ENCODE data around the gene P2RX6. TPM values are rescaled to one million over a fixed set of nuclear protein-coding genes. Genes with fewer than 3 reads are reported as not detected.
"Not testable (repeated sequence)": the region's sequence is repeated elsewhere in the genome, so short reads cannot be mapped to it uniquely, and the experiment has no call there.

The P2RX6 gene
- total RNA-seq, 2 experiments from 2014 or later, result not detected

GRCh38 chr22:20998411-20999336 lies 16.3 kb upstream of the P2RX6 start:
- CTCF ChIA-PET, result interaction anchor here (1.0 to 1.9 kb wide), 3 partner anchors 16 to 113 kb away, joined by 3 to 6 read pairs (median 4); partner anchors contain the start of gene LZTR1
- Mint-ChIP-seq H3K9me3 (no peaks in the 10 kb centered on the region), H3K4me3 (no peak overlapping the region), H3K27me3 (no peaks in the 10 kb centered on the region), H3K36me3 (peaks cover 13% of the 10 kb centered on the region), H3K27ac (no peak overlapping the region), H3K4me1 (ENCODE audit: low read depth) (peaks cover 17% of the 10 kb centered on the region)
- intact Hi-C loops (cut with micrococcal nuclease), result no loop called here
- no peak for DNase-seq
- POLR2A ChIA-PET, result interaction anchor here (1.3 to 1.6 kb wide), 3 partner anchors 8 to 17 kb away, joined by 5 to 6 read pairs (median 5); partner anchors contain the start of gene LZTR1

- intact Hi-C loops (cut with micrococcal nuclease), result loop anchor here (5.0 kb wide), 1 partner anchor 583 kb away; no protein-coding TSS in a partner anchor
- H3K36me3 Mint-ChIP-seq, result peaks cover 13% of the 10 kb centered on the region
- ChIA-PET POLR2A (interaction anchor here (1.5 to 1.6 kb wide), 2 partner anchors 9 to 17 kb away, joined by 5 to 6 read pairs; partner anchors contain the start of gene LZTR1), CTCF (interaction anchor here (1.0 to 1.9 kb wide), 3 partner anchors 17 to 114 kb away, joined by 3 to 6 read pairs (median 4); partner anchors contain the start of gene LZTR1)
- H3K9me3 Mint-ChIP-seq, result no peaks in the 10 kb centered on the region
- no peaks in the 10 kb centered on the region for H3K27me3 Mint-ChIP-seq
- H3K27ac Mint-ChIP-seq, result peak overlapping the region; percentile 97
- DNase-seq, result no peak
- H3K4me1 Mint-ChIP-seq (ENCODE audit: low read depth), result peaks cover 21% of the 10 kb centered on the region
- H3K4me3 Mint-ChIP-seq, result peak overlapping the region; percentile 94
These were observed 15.4 kb upstream of the P2RX6 start for GRCh38 chr22:20999350-21000206.

GRCh38 chr22:21000207-21000986 lies 14.6 kb upstream of the P2RX6 start:
- Mint-ChIP-seq H3K36me3 (peaks cover 10% of the 10 kb centered on the region), H3K4me1 (ENCODE audit: low read depth) (peaks cover 21% of the 10 kb centered on the region), H3K27ac (peak overlapping the region; percentile 97), H3K4me3 (peak overlapping the region; percentile 94), H3K27me3 (no peaks in the 10 kb centered on the region), H3K9me3 (no peaks in the 10 kb centered on the region)
- no peak for DNase-seq
- intact Hi-C loops (cut with micrococcal nuclease), result loop anchor here (5.0 kb wide), 1 partner anchor 582 kb away; no protein-coding TSS in a partner anchor
- CTCF ChIA-PET, result interaction anchor here (0.7 to 1.9 kb wide), 4 partner anchors 18 to 115 kb away, joined by 3 to 6 read pairs (median 4); partner anchors contain the start of gene LZTR1
- POLR2A ChIA-PET, result interaction anchor here (0.6 to 1.6 kb wide), 6 partner anchors 9 to 20 kb away, joined by 3 to 7 read pairs (median 4); partner anchors contain the start of gene LZTR1

DNA sequence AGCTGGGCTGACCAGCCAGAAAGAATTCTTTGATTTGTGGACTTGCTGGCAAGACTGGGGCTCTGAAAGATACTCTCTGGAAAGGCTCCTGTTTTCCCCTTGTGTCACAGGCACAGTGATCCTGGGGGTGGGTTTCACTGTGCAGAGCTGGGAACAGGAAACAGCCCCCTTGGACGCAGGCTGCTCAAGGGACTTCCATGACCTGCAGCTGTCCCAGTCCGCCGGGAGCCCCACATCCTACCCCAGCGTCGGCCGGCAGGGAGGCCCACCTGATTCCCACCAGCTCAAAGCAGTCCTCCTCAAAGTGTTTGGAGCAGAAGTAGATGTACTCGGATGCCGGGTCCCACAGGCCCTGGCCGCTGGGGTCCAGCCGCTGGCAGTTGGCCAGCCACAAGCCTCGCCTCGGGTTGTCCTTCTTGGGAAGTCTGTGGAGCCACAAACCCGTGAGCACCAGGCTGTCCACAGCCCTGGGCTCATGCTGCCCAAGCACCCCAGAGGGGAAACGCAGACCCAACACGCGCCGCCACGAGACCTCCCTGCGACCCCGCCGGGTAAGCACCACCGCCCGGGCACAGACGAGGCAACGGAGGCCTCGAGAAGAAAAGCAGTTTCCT lies 13.9 kb upstream of the P2RX6 start:
- Mint-ChIP-seq H3K27ac (peak overlapping the region; percentile 97), H3K36me3 (peaks cover 10% of the 10 kb centered on the region), H3K27me3 (no peaks in the 10 kb centered on the region), H3K9me3 (no peaks in the 10 kb centered on the region), H3K4me3 (peak overlapping the region; percentile 94), H3K4me1 (ENCODE audit: low read depth) (peaks cover 21% of the 10 kb centered on the region)
- CTCF ChIA-PET, result interaction anchor here (0.7 kb wide), 1 partner anchor 42 kb away, joined by 3 read pairs; no protein-coding TSS in a partner anchor
- intact Hi-C loops (cut with micrococcal nuclease), result loop anchor here (5.0 kb wide), 1 partner anchor 581 kb away; no protein-coding TSS in a partner anchor
- peak; percentile 29 for DNase-seq
- POLR2A ChIA-PET, result interaction anchor here (0.6 to 1.1 kb wide), 4 partner anchors 10 to 21 kb away, joined by 3 to 7 read pairs (median 3); partner anchors contain the start of gene LZTR1

- no peaks in the 10 kb centered on the region for H3K27me3 Mint-ChIP-seq
- H3K4me1 Mint-ChIP-seq (ENCODE audit: low read depth), result peaks cover 21% of the 10 kb centered on the region
- H3K9me3 Mint-ChIP-seq, result no peaks in the 10 kb centered on the region
- peak within 1 kb of the TSS; percentile 97 for H3K27ac Mint-ChIP-seq
- peaks cover 10% of the 10 kb centered on the region for H3K36me3 Mint-ChIP-seq
- peak; percentile 98 for DNase-seq
- H3K4me3 Mint-ChIP-seq, result peak within 1 kb of the TSS; percentile 94
- ChIA-PET CTCF (interaction anchor here (0.8 to 2.2 kb wide), 5 partner anchors 19 to 627 kb away, joined by 3 to 17 read pairs (median 3); partner anchors contain the start of gene LZTR1), POLR2A (interaction anchor here (0.8 to 2.0 kb wide), 7 partner anchors 11 to 22 kb away, joined by 3 to 13 read pairs (median 3); partner anchors contain the start of genes LZTR1 and P2RX6)
- intact Hi-C loops (cut with micrococcal nuclease), result loop anchor here (1.0 to 5.0 kb wide), 4 partner anchors 13 to 581 kb away; partner anchors contain the start of genes CRKL and LZTR1
These were observed 13.2 kb upstream of the P2RX6 start, which contains the start of gene THAP7 for GRCh38 chr22:21001601-21002325. THAP7 (minus strand) TSS chr22:21002118; CDS start chr22:21001911, 207 bp downstream.

DNA sequence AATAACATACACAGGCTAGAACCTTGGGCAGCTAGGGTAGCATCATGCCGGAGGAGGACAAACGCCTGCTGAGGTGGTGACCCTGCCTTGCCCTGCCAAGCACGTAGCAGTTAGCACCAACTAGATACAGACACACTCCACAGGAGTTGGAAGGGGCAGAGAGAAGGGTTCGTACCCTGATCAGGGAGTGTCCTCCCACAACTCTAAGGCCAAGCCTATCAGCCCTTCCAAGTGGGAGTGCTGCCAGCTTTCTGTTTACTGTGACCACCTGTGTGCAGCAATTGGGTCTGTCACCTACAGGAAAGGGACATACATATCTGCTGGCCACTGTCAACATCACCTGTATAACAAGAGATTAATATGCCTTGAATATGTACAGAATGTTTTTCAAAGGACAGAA lies 11.2 kb upstream of the P2RX6 start:
- DNase-seq, result no peak
- intact Hi-C loops (cut with micrococcal nuclease), result loop anchor here (5.0 kb wide), 1 partner anchor 579 kb away; no protein-coding TSS in a partner anchor
- Mint-ChIP-seq H3K4me1 (ENCODE audit: low read depth) (peaks cover 19% of the 10 kb centered on the region), H3K9me3 (no peaks in the 10 kb centered on the region), H3K27me3 (no peaks in the 10 kb centered on the region), H3K27ac (no peak overlapping the region), H3K4me3 (peak overlapping the region; percentile 94), H3K36me3 (peaks cover 10% of the 10 kb centered on the region)
- ChIA-PET POLR2A (interaction anchor here (0.7 kb wide), 1 partner anchor 97 kb away, joined by 3 read pairs; no protein-coding TSS in a partner anchor), CTCF (interaction anchor here (2.1 to 2.3 kb wide), 3 partner anchors 17 to 42 kb away, joined by 6 to 17 read pairs (median 7); partner anchors contain the start of gene LZTR1)

GRCh38 chr22:21009208-21009607 lies 5.8 kb upstream of the P2RX6 start:
- H3K9me3 Mint-ChIP-seq; POLR2A ChIA-PET; H3K27ac Mint-ChIP-seq; H3K27me3 Mint-ChIP-seq; H3K36me3 Mint-ChIP-seq; intact Hi-C loops (cut with micrococcal nuclease); H3K4me3 Mint-ChIP-seq; DNase-seq; H3K4me1 Mint-ChIP-seq (ENCODE audit: low read depth): not testable (repeated sequence)
- CTCF ChIA-PET, result interaction anchor here (1.3 kb wide), 1 partner anchor 11 kb away, joined by 3 read pairs; no protein-coding TSS in a partner anchor

GRCh38 chr22:21009638-21010425 lies 5.1 kb upstream of the P2RX6 start:
- ChIA-PET CTCF (interaction anchor here (1.3 kb wide), 1 partner anchor 10 kb away, joined by 3 read pairs; no protein-coding TSS in a partner anchor), POLR2A (no interaction called here)
- H3K4me3 Mint-ChIP-seq, result no peak overlapping the region
- peaks cover 11% of the 10 kb centered on the region for H3K4me1 Mint-ChIP-seq (ENCODE audit: low read depth)
- H3K27me3 Mint-ChIP-seq, result no peaks in the 10 kb centered on the region
- intact Hi-C loops (cut with micrococcal nuclease), result no loop called here
- no peaks in the 10 kb centered on the region for H3K9me3 Mint-ChIP-seq
- H3K27ac Mint-ChIP-seq, result no peak overlapping the region
- no peaks in the 10 kb centered on the region for H3K36me3 Mint-ChIP-seq
- DNase-seq, result peak; percentile 39

- CTCF ChIA-PET, result interaction anchor here (1.3 kb wide), 1 partner anchor 9 kb away, joined by 3 read pairs; no protein-coding TSS in a partner anchor
- Mint-ChIP-seq H3K9me3 (no peaks in the 10 kb centered on the region), H3K27ac (no peak overlapping the region), H3K36me3 (no peaks in the 10 kb centered on the region), H3K4me1 (ENCODE audit: low read depth) (peaks cover 17% of the 10 kb centered on the region), H3K27me3 (no peaks in the 10 kb centered on the region), H3K4me3 (no peak overlapping the region)
- no peak for DNase-seq
- intact Hi-C loops (cut with micrococcal nuclease), result no loop called here
- POLR2A ChIA-PET, result no interaction called here
These were observed 4.4 kb upstream of the P2RX6 start for GRCh38 chr22:21010426-21011113.
